OCI-LY3 (cell line): ENCODE data around the gene CACNG1.

Experiments
- H2AFZ ChIP-seq: fragments of 200-600, 300-600 bp; shearing (Covaris generic); 2 replicates; pipeline ENCODE4 v1.6.0; 2014; ENCODE audit warnings: antibody characterized with exemption, low read depth, low read length
- H3K27ac ChIP-seq: fragments of 200-600, 300-600 bp; sonication (generic); 2 replicates; pipeline ENCODE4 v1.5.1; 2014; ENCODE audit warnings: mild to moderate bottlenecking, low read length, moderate library complexity, mixed read lengths
- H3K27me3 ChIP-seq: fragments of 200-600, 300-600 bp; sonication (generic); 2 replicates; pipeline ENCODE4 v1.6.1; 2014; ENCODE audit warnings: low read depth, low read length, mixed read lengths
- H3K36me3 ChIP-seq: fragments of 200-600, 300-600 bp; sonication (generic); replicated peaks from 2 replicates; pipeline ENCODE3; 2014; ENCODE audit warnings: low read depth, low read length, mixed read lengths
- H3K4me1 ChIP-seq: fragments of 300-600, 200-600 bp; sonication (generic); 2 replicates; pipeline ENCODE4 v1.6.1; 2014; ENCODE audit warnings: low read length, mixed read lengths
- H3K4me2 ChIP-seq: fragments of 200-600, 300-600 bp; sonication (generic); 2 replicates; pipeline ENCODE4 v1.6.1; 2014; ENCODE audit warnings: low read length, mixed read lengths
- H3K4me3 ChIP-seq: fragments of 300-600, 200-600 bp; sonication (generic); 2 replicates; pipeline ENCODE4 v1.5.1; 2014; ENCODE audit warnings: antibody characterized with exemption, mild to moderate bottlenecking, low read length, moderate library complexity
- H3K79me2 ChIP-seq: fragments of 300-600, 200-600 bp; shearing (Covaris generic); 2 replicates; pipeline ENCODE4 v1.6.1; 2014; ENCODE audit warnings: mild to moderate bottlenecking, low read length, mixed read lengths
- H3K9ac ChIP-seq: fragments of 300-600, 200-600 bp; shearing (Covaris generic); 2 replicates; pipeline ENCODE4 v1.6.0; 2014; ENCODE audit warnings: mild to moderate bottlenecking, low read length, moderate library complexity
- H3K9me3 ChIP-seq: fragments of 200-600, 300-600 bp; shearing (Covaris generic); 2 replicates; pipeline ENCODE4 v1.6.1; 2014; ENCODE audit warnings: low read length, mixed read lengths; ENCODE audit not compliant: insufficient read depth
- H4K20me1 ChIP-seq: fragments of 200-600, 300-600 bp; sonication (generic); 2 replicates; pipeline ENCODE4 v1.6.1; 2016; ENCODE audit warnings: low read length, mixed read lengths; ENCODE audit not compliant: insufficient read depth
- EZH2phosphoT487 ChIP-seq: fragments of 200-600 bp; shearing (Covaris generic); IDR thresholded peaks from 2 replicates; pipeline ENCODE4 v1.6.1; 2018; ENCODE audit warnings: antibody characterized with exemption, mixed run types, low read depth
- TF ChIP-seq, protein P1 (sequence below): fragments of 200-600, 300-600 bp; sonication (generic); IDR thresholded peaks from 2 replicates; pipeline ENCODE4 v1.5.1; 2014; ENCODE audit warnings: antibody characterized with exemption, low read length, low read depth

Gene CACNG1

DNA sequence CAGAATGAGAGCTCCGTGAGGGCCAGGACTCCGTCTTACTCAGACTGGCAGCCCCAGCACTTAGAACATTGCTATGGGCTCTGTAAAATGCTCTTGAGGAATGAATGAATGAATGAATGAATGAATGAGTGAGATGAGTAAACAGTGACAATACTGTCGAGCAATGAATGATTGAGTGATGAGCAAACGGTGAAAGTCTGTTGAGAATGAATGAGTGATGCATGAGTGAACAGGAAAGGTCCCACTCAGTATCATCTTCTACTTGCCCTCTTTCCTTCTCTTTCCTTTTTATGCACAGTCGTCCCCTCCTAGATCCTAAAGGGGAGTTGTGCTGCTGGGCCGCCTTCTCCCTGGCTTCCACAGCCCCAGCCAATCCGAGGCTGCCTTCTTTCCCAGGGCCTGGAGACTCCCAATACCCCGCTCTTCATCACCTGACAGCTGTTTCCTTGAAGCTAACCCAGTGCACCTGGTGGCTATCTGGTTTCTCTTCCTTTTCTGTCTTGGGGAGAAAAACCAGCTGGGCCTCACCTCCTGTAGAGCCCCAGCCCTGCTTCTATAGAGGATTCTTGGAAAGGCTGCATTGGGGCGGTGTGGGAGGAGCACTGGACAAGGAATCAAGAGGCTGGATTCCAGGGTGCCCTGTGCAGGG lies 32.7 kb upstream of the CACNG1 start:
- Histone ChIP-seq H3K79me2 (no peaks in the 10 kb centered on the region), H3K9ac (no peak overlapping the region), H4K20me1 (no peaks in the 10 kb centered on the region), H3K4me2 (peak overlapping the region; percentile 7; the same call in 1 of the 2 replicates), H3K4me1 (peaks cover 9% of the 10 kb centered on the region), H3K27me3 (peaks cover 21% of the 10 kb centered on the region; the same call in 1 of the 2 replicates), H3K27ac (no peak overlapping the region), H3K36me3 (no peaks in the 10 kb centered on the region), H3K9me3 (no peaks in the 10 kb centered on the region), H3K4me3 (no peak overlapping the region), H2AFZ (no peak overlapping the region)
- no peak for TF ChIP-seq EZH2phosphoT487
- TF ChIP-seq, protein P1, sequence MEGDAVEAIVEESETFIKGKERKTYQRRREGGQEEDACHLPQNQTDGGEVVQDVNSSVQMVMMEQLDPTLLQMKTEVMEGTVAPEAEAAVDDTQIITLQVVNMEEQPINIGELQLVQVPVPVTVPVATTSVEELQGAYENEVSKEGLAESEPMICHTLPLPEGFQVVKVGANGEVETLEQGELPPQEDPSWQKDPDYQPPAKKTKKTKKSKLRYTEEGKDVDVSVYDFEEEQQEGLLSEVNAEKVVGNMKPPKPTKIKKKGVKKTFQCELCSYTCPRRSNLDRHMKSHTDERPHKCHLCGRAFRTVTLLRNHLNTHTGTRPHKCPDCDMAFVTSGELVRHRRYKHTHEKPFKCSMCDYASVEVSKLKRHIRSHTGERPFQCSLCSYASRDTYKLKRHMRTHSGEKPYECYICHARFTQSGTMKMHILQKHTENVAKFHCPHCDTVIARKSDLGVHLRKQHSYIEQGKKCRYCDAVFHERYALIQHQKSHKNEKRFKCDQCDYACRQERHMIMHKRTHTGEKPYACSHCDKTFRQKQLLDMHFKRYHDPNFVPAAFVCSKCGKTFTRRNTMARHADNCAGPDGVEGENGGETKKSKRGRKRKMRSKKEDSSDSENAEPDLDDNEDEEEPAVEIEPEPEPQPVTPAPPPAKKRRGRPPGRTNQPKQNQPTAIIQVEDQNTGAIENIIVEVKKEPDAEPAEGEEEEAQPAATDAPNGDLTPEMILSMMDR = no peak

DNA sequence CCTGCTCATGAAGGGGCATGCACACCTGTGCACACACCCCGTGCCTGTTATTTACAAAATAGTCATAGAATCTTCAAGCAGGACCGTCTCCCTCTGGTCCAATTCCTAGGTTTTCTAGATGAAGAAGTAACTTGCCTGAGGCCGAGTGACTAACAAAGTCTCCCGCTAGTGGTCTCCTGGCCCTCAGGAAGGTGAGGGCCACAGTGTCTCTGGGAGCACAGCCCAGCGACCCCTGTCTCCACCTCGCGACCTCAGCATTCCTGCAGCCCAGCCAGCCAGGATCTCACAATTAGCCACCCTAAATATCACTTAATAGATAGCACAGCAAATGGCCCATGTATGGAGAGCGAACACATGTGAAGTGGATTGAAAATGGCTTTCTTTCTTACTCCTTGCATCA lies 30.5 kb upstream of the CACNG1 start:
- Histone ChIP-seq H4K20me1 (no peaks in the 10 kb centered on the region), H3K27me3 (peaks cover 16% of the 10 kb centered on the region; the same call in 1 of the 2 replicates), H3K9ac (no peak overlapping the region), H3K4me3 (no peak overlapping the region), H3K79me2 (no peaks in the 10 kb centered on the region), H3K36me3 (no peaks in the 10 kb centered on the region), H2AFZ (no peak overlapping the region), H3K9me3 (no peaks in the 10 kb centered on the region), H3K4me2 (no peak overlapping the region), H3K27ac (no peak overlapping the region), H3K4me1 (peaks cover 9% of the 10 kb centered on the region)
- TF ChIP-seq, protein P1 = no peak
- no peak for TF ChIP-seq EZH2phosphoT487

DNA sequence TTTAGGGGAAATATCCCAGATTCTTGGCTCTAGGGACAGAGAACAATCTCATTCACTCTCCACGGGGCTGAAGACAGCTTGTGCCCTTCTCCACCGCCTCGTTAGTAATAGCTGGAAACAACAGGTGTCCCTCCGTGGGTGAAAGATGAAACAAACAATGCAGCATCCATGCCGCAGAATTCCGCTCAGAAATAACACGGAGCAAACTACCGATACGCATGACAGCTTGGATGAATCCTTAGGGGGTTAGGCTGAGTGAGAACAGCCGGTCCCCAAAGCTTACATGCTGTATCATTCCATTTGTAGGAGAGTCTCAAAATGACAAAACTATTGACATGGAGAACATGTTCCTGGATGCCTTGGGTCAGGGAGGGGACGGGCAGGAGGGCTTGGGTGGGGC lies 29.4 kb upstream of the CACNG1 start:
- no peaks in the 10 kb centered on the region for H4K20me1 ChIP-seq
- H2AFZ ChIP-seq = no peak overlapping the region
- no peaks in the 10 kb centered on the region for H3K9me3 ChIP-seq
- H3K9ac ChIP-seq = no peak overlapping the region
- H3K27me3 ChIP-seq = peaks cover 16% of the 10 kb centered on the region; the same call in 1 of the 2 replicates
- no peak overlapping the region for H3K4me3 ChIP-seq
- H3K36me3 ChIP-seq = no peaks in the 10 kb centered on the region
- H3K4me2 ChIP-seq = no peak overlapping the region
- H3K4me1 ChIP-seq = peaks cover 9% of the 10 kb centered on the region
- TF ChIP-seq EZH2phosphoT487 = no peak
- TF ChIP-seq, protein P1 = no peak
- no peaks in the 10 kb centered on the region for H3K79me2 ChIP-seq
- no peak overlapping the region for H3K27ac ChIP-seq

DNA sequence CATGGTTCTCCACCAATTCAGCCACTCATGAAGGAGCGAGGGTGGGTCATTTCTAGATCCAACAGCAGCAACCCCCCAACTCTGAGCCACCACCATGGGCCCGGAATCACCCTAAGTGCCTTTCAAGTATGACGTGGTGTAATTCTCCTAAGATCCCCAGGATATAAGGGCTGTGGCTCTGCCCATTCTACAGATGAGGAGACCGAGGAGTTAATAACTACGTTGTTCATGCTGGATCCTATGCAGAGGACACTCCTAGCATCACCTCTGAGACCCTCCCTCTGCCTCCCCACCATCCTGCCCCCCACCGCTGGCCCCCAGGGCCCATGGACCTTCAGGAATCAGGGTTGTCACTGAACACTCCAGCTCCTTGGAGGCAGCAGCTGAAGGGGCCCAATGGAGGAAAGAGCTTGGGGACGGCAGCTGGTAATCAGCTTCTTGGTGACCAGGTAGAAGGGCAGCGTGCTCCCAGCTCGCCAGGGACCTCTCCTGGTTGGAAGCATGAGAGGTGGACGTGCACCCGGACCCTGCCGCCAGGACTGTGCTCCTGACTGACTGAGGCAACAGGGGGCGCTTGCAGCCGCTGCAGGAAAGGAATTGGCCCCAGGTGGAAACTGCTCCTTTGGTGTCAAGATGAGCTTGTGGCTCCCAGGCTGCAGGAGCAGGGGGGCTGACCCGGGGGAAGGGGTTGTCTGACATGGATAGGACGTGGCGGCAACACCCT lies 28.2 kb upstream of the CACNG1 start:
- Histone ChIP-seq H3K36me3 (no peaks in the 10 kb centered on the region), H3K4me3 (no peak overlapping the region), H2AFZ (no peak overlapping the region), H3K9ac (no peak overlapping the region), H4K20me1 (no peaks in the 10 kb centered on the region), H3K27me3 (0 out of 2 replicates have a peak, but pooled peaks cover 9% of the 10 kb centered on the region), H3K4me1 (peaks cover 9% of the 10 kb centered on the region), H3K4me2 (no peak overlapping the region), H3K79me2 (no peaks in the 10 kb centered on the region), H3K9me3 (no peaks in the 10 kb centered on the region), H3K27ac (no peak overlapping the region)
- TF ChIP-seq, protein P1 = no peak
- no peak for TF ChIP-seq EZH2phosphoT487
